ENCODE data around the gene RNF224.

Gene RNF224

DNA sequence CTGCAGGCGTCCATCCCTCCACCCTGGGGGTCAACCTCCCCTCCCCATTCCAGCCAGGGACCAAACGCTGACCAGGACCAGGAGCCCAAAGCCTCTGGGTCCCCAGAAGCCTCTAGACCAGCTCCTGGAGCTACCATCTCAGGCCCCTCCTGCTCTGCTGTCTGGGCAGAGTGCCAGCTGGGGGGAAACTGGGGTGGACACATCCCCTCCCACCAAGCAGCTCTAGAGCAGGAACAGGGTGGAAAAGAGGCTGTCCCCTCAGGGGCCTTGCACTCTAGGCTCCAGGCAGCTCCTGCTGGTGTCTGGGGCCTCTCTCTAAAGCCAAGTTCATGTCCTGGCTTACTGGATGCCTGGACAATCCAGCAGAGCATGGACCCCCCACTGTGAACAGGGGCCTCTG, 34.4 kb upstream of the RNF224 start:
- DNase-seq: no peak

DNA sequence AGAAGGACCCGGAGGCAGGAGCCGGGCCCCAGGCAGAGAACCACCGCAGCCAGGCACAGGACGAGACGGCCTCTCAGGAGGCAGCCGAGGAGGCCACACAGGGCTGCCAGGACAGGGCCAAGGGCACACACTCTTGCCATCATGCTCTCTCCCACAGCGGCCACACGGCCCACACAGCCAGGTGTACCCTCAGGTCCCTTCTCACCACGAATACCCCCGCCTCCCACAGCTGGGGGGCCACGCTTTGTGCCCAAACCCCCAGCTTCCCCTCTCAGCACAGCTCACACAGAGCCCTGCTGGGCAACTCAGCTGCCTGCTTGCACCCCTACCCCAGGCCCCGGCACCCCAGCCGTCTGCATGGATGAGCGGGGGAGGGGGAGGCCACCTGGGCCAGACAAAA, 33.5 kb upstream of the RNF224 start:
- no peak for DNase-seq

DNA sequence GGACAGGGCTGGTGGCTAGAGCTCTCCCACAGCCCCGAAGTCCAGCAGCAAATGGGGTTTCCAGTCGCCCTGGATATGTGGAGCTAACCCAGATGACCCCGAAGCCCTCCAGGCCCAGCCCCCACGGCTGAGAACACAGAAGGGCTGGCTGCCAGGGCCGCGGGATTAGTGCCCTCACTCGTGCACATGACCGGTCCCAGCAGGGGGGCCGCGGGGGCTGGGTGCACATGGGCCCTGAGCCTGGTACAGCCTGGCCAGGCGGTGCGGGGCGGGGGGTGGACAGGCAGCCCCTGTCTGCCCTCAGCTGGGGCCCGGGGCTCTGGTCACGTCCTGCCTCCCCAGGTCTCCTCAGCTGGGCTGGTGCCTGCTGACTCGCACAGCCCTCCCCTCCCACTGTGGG, 32.9 kb upstream of the RNF224 start:
- no peak for DNase-seq

DNA sequence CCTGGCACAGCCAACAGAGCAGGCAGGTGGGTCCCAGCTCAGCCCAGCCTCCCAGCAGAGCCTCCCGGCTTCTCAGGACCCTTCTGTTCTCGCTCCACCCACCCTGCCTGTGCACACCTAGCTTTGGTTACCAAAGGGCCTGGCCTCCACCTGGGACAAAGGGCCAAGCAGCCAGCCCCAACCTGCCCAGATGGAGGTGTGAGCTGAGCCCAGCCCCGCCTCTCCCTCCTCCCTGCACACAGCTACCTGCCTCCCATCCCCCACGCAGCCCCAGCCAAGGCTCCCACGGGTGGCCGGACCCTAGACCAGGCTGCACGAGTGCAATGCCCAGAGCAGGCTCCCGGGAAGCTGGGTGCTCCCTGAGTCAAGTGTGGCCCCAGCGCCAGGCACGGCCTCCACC, 32.4 kb upstream of the RNF224 start:
- DNase-seq: no peak

DNA sequence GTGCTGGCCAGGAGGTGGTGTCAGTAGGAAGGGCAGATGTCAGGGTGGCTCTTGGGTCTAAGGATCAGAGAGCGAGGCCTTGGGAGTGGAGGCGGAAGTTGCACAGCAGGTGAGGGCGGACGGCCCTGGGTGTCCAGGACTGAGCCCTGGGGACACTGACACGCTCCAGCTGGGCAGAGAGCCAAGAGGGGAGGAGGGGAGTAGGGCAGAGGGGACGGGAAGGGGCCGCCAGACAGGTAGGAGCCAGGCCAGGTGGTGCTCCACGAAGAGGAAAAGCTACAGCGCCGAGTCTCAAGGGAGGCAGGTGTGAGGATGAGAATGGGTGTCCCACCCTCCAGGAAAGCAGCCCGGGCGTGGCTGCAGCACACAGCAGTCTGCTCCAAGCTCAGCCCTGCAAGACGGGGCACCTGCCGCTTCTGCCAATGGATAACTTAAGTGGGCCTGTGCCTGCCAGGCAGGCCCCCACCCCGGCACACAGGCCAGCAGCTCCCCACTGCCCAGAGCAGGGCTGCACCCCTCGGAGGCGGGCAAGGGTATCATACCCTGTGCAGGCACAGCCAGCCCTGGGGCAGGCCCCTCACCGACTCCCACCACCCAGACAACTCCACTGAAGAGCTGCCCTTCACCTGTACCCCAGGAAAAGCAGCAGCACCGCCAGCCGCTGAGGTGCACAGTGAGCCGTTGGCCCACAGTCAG, 31.6 kb upstream of the RNF224 start:
- no peak for DNase-seq

DNA sequence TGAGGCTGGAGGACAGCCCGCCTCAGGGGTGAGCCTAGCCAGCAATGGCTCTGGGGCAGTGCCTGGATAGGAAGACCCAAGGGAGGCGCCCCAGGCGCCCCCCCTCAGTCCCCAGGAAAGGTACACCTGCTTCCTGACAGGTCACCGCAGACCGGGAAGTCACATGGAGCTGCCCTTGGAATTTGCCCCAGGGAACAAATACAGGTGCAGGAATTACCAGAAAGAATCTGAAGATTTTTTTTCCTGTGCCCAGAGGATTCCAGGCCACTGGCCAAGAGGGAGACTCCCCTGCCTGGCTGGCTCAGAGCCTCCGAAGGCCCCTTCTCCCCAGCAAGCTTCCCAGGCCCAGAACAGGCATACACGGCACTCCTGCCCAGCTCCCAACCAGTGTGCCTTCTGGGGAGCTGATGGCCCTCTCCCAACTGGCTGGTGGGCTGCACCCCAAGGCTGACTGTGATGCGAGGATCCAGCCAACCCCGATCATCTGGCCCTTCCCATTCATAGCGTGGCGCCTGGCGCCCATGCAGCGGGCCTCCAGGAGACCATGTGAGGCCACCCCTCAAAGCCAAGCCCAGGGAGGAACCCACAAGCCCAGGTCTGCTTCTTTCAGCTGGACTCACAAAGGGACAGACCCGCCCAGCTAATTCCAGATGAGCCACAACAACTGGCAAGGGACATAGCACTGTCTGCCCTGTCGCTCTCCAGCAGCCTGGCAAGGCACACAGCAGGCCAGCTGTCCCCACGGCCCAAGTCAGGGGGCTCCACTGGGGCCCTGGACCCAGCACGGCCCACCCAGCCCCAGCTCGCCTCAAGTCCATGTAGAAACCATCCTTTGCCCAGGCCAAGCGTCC, 29.0 kb upstream of the RNF224 start:
- DNase-seq: no peak

DNA sequence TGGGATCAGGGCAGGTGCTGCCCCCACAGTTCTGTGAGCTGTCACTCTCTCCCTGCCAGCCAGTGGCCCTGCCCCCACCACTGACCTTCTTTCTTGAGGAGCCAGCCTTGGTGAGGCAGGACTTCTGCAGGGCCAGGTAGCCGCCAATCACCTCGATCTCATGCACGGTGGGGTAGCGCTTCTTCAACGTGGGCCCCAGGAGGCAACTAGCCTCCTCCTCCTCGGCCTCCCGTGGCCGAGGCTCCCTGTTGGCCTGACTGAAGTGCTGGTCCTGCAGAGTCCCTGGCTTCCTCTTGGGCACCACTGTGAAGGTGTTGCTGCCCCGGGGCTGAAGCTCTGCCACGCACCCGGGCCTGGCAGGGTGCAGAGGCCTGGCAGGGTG, 28.4 kb upstream of the RNF224 start:
- no peak for DNase-seq

DNA sequence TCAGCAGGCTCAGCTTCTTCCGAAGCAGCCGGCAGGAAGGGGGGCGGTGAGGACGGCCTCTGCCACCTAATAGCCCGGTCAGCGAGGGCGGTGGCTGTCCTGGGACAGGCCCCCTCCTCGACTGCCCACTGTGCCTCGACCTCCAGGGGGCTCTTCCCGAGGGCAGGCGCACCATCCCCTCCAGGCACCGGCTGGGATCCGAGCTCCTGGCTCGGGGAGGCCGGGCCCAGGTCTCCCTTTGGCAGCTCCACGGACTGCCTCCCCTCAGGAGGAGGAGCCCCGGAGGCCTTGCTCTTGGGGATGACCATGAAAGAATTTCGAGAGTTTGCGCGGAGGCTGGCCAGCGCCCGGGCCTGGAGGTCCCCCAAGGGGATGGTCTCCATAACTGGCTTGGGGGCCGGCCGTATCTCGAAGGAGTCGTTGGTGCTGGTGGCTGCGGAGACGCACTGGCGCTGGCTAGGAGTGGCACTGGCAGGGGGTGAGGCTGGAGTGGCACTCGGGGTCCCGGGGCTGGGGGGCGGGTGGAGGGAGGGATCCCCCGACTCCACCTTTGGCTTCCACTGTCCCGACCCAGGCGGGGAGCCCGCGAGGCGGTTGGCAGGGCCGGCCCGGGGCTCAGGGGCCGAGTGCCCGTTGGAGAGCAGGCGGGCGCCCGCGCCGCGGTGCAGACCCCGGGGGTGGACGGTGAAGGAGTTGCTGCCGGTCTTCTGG, 27.7 kb upstream of the RNF224 start:
- DNase-seq: no peak

DNA sequence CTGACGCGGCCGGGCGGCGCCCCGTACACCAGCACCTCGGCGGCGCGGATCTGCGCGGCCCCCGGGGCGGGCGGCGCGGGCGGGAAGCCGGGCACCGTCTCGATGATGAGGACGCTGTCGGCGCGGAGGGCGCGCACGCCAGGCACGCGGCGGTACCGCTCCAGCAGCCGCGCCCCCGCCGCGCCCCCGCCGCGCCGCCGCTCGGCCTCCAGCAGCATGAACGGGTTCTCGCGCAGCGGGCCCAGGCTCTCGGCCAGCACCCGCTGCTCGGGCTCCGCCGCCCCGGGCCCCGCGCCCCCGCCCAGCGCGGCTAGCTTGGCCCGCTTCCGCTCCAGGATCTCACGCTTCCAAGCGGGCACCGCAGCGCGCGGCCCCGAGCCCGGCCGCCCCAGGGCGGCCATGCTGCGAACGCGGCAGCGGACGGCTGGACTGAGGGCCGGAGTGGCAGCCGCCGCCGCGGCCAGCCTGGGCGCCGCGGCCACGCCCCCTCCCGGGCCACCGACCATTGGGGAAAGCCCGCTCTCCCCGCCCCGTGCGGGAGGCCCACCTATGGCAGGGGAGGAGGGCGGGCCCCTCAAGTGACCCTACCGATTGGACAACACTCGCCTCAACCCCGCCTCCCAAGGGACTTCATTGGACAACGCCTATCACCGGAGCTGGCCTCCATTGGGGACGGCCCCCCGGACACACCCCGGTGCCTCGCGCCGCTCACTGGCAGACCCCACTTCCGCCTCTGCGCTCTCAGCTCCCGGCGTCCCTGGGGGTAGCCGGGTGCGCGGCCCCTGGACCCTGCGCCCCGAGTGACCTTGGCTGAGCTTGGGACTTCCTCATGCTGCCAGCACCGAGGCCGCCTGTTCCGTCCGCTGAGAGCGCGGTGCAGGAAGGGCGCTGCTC, 26.7 kb upstream of the RNF224 start, which contains the start of gene TPRN:
Gene TPRN (minus strand): TSS at position 431 of the 894 bp plus-strand sequence. CDS start 30 bp downstream, at position 401.
- peak; percentile 99 for DNase-seq

DNA sequence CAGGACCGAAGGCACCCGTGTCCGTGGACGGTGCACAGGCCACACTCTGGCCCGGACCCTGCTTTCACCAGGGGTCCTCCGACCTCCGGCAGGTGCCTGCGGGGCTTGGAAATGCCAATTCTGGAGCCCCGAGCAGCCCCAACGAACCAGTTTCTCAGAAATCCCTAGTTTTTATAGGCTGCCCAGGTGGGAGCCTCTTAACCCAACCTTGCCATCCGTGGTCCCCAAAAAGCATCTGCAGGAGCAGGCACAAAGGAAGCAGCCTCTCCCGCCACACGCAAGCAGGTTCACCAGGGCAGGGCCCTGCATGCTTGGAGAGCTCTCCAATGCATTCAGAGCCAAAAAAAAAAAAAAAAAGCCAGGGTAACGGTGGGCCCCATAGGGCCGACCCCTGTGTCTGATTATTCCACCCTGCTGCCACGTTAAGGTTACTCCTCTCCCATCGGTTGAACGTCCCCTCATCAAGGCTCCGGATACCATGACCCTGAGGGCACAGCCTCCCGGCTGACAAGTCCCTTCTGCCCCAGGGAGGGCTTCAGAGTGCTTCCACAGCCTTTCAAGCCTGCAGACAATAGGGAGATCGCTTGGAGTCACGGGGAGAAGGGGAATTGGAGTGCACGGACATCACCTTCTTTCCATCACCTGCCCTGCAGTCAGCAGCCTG, 26.0 kb upstream of the RNF224 start:
- no peak for DNase-seq

DNA sequence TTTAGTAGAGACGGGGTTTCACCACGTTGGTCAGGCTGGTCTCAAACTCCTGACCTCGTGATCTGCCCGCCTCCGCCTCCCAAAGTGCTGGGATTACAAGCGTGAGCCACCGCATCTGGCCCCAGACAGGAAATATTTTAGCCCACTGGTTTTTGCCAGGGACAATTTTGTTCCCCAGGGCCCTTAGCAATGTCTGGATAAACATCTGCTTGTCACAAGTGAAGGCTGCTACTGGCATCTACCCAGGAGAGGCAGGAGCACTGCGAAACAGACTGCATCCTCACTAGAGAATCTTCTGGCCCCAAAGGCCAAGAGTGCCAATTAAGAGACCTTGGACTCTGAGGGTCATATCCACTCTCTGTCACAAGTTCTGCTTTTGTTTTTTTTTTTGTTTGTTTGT, 24.3 kb upstream of the RNF224 start:
- DNase-seq: no peak

DNA sequence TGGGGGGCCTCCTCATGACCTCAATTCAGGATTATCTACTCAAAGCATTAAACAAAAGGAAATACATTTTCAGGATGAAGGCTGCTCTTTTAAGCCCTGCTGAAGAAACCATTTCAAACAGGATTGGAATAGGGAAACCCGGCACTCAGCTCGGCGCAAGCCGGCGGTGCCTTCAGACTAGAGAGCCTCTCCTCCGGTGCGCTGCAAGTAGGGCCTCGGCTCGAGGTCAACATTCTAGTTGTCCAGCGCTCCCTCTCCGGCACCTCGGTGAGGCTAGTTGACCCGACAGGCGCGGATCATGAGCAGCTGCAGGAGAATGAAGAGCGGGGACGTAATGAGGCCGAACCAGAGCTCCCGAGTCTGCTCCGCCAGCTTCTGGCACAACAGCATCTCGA, 22.6 kb upstream of the RNF224 start:
- no peak for DNase-seq

DNA sequence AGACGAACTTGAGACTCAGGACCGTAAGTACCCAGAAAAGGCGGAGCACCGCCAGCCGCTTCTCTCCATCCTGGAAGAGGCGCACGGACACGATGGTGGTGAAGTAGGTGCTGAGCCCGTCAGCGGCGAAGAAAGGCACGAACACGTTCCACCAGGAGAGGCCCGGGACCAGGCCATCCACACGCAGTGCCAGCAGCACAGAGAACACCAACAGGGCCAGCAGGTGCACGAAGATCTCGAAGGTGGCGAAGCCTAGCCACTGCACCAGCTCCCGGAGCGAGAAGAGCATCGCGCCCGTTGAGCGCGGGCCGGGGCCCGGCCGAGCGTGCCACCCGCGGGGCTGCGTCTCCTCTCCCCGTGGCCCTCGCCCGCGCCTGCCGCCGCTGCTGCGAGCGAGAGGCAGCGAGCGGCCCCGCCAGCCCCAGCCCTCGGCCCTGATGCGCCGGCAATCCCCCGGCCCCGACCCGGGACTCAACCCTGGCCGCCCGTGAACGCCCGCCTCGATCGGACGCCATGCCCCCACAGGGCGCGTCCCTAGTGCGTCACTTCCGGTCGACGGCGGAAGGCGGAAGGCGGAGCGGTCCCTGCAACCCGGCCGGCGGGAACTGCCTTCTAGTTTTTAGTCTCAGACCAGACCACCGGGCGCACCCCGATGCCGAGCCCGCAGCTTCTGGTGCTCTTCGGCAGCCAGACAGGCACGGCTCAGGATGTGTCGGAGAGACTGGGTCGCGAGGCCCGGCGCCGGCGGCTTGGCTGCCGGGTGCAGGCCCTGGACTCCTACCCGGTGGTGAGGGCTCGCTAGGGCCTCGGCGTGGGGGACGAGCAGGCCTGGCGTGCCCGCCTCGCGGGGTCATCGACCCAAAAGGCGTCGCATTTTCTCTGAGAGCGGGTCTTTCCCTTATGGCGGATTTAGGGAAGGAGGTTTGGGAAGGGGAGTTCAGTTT, 21.9 kb upstream of the RNF224 start, which contains the start of the genes NDOR1 and TMEM203:
Gene NDOR1 (plus strand): TSS at position 575 of the 944 bp plus-strand sequence. CDS start 78 bp downstream, at position 653.
Gene TMEM203 (minus strand): TSS at position 523 of the 944 bp plus-strand sequence. CDS start 234 bp downstream, at position 289.
- DNase-seq: peak; percentile 93

DNA sequence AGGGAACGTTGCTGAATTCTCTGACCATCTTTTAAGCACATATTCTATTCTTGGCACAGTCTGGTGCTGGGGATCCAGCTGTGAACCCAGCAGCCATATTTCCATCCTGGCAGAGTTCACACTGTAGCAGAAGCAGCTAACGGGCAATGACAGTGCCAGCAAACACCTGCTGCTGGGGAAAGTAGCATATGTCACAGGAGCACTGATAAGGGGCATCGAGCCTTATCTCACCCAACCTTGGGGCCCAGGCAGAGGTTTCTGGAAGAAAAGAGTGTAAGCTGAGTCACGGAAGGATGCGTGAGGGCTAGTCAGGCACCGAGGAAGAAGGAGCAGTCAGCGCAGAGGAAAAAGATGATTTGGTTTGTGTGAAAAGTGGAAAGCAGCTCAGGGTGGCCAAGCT, 20.7 kb upstream of the RNF224 start:
- no peak for DNase-seq

DNA sequence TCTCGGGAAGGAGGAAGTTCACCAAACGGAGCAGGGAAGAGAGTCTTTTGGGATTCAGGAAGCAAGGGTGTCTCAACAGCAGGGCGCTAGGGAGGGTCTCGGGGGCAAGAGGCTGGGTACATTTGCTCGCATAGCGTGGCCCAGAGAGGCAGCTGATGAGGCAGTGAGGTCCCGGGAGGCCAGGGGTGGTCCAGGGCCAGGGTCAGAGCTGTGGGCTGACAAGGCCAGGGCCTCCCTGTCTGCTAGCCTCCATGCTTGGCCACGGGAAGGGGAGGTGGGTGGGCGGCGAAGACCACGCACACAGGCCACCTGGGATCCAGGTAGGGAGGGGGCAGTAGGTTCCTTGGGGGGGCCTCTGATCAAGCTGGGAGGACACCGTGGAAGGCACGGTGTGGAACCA, 15.8 kb upstream of the RNF224 start:
- no peak for DNase-seq

DNA sequence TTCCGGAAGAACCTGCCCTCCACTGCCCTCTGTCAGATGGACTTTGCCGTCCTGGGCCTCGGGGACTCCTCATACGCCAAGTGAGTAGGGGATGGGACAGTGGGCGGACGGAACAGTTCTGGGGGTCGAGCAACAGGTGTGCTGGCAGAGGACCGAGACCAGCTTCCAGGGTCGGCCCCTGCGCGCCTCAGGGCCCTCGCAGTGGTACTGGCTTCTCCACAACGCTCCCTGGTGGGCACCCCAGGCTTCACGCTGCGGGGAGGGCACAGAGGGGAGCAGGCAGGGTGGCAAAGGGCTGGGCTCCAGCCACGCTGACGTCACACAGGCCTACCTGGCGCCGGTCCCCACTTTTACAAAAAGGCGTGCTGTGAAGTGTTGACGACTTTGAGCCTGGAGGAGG, 14.8 kb upstream of the RNF224 start:
- no peak for DNase-seq

DNA sequence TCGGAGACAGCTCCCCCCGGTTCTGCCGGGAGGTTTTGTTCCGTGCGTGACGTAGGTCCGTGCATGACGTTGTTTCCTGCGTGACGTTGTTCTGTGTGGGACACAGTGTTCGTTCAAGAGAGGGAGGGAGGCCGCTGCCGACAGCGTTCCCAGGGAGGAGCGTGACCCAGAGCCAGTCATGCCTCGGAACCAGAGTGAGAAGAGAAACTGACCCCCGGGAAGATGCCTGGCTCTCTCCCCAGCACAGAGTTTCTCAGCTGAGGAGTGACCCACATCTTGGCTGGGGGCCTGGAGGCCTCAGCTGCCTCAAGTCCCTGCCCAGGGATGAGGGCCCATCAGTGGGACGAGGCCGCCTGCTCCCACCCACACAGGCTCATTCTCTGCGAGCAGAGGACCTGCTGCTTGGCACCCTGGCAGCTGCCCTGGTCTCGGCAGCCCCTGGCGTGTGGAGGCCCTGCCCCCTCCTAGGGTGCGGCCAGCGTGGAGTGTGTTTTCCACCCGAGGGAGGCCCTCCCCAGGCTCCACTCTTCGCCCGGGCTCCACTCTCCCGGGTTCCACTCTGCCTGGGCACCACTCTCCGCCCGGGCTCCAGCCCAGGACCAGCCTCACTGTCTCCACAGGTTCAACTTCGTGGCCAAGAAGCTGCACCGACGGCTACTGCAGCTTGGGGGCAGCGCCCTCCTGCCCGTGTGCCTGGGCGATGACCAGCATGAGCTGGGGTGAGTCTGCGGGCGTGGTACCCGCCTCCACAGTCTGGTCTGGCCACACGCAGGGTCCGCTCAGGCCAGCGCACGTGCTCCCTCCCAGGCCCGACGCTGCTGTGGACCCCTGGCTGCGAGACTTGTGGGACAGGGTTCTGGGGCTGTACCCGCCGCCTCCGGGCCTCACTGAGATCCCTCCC, 13.9 kb upstream of the RNF224 start:
- DNase-seq: no peak

DNA sequence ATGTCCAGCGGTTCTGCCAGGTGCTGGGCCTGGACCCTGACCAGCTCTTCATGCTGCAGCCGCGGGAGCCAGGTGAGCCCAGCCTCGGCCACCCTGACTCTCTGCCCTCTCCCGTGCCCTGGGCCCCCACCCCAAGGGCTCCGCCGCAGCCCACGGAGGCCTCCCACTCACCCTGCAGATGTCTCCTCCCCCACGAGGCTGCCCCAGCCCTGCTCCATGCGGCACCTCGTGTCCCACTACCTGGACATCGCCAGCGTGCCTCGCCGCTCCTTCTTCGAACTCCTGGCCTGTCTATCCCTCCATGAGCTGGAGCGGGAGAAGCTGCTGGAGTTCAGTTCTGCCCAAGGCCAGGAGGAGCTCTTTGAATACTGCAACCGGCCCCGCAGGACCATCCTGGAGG, 12.7 kb upstream of the RNF224 start:
- DNase-seq: no peak

DNA sequence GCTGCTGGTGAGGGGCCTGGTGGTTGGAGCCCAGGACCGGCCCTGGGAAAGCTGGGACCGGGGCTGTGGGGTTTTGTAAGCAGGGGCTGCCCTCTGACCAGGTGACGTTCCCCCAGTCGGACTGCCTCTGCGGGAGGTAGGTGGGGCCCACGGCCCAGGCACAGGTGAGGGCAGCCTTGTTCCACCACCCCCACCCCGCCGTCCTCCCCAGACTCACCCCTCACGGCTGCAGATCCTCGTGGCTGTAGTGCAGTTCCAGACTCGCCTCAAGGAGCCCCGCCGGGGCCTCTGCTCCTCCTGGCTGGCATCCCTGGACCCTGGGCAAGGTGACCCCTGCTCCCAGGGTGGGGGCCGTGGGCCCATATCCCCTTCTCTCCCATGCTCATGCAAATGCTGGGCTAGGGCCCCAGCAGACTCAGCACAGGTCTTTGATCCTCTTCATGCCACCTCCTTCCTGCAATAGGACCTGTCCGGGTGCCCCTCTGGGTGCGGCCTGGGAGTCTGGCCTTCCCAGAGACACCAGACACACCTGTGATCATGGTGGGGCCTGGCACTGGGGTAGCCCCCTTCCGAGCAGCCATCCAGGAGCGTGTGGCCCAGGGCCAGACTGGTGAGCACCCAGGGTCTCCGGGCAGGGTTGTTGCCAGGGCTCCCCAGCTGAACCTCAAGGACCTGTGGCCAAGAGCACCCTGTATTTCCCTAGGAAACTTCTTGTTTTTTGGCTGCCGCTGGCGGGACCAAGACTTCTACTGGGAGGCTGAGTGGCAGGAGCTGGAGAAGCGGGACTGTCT, 11.9 kb upstream of the RNF224 start:
- no peak for DNase-seq

All from CD4-positive, alpha-beta T cell treated with Interleukin-6 for 4 hours (primary cell).